BLaER1 treated with 17β-estradiol and CSF1 and Interleukin-3, amounts not matched to agents 10 nM and 100 nM (cell line): ENCODE results near the gene SYNE3.

ENCODE experiments used
- H3K27ac ChIP-seq, 11 experiments: shearing (Covaris generic); formaldehyde crosslinking; 2 replicates each; pipeline ENCODE4 v1.8.1; 2022
- H3K27me3 ChIP-seq, 11 experiments: shearing (Covaris generic); formaldehyde crosslinking; 2 replicates each; pipeline ENCODE4 v1.8.1; 2022
- H3K36me3 ChIP-seq, 11 experiments: shearing (Covaris generic); formaldehyde crosslinking; 2 replicates each; pipeline ENCODE4 v1.8.1; 2022
- H3K4me1 ChIP-seq, 10 experiments: shearing (Covaris generic); formaldehyde crosslinking; 2 replicates each; pipeline ENCODE4 v1.8.1; 2022
- H3K4me2 ChIP-seq, 11 experiments: shearing (Covaris generic); formaldehyde crosslinking; 2 replicates each; pipeline ENCODE4 v1.8.1; 2022
- H3K4me3 ChIP-seq, 10 experiments: shearing (Covaris generic); formaldehyde crosslinking; 2 replicates each; pipeline ENCODE4 v1.8.1; 2022
- H3K9ac ChIP-seq, 11 experiments: shearing (Covaris generic); formaldehyde crosslinking; 2 replicates each; pipeline ENCODE4 v1.8.1; 2022
- H3K9me3 ChIP-seq, 11 experiments: shearing (Covaris generic); formaldehyde crosslinking; replicated peaks in 1 of 11; 2 replicates each; pipeline ENCODE4 v1.8.1; 2022
- H4K20me1 ChIP-seq, 11 experiments: shearing (Covaris generic); formaldehyde crosslinking; 2 replicates each; pipeline ENCODE4 v1.8.1; 2022
- Cebpa-rat ChIP-seq, 11 experiments: shearing (Covaris generic); IDR thresholded peaks; 2 replicates each; pipeline ENCODE4 v1.8.1; 2022

Gene SYNE3

GRCh38 chr14:95536671-95537070, 20.2 kb upstream of the SYNE3 start:
- Histone ChIP-seq H3K9ac (peak overlapping the region; percentile 87 to 95 (median 92)), H3K4me1 (peaks cover 52 to 72% (median 56%) of the 10 kb centered on the region in 10 experiments), H3K4me3 (peak overlapping the region; percentile 78 to 98 (median 94)), H3K4me2 (peak overlapping the region; percentile 94 to 99 (median 99)), H3K36me3 (peaks cover 0 to 18% (median 0%) of the 10 kb centered on the region in 11 experiments; a peak in 3 of 22 replicates), H4K20me1 (peaks cover 0 to 74% (median 66%) of the 10 kb centered on the region in 11 experiments; a peak in 19 of 22 replicates), H3K27me3 (no peaks in the 10 kb centered on the region), H3K27ac (peak overlapping the region in 9 of 11 experiments; percentile 85 to 96 (median 88); a peak in 17 of 22 replicates), H3K9me3 (no peaks in the 10 kb centered on the region)
- TF ChIP-seq Cebpa-rat (IDR thresholded peaks at IDR 0.05) = no peak

GRCh38 chr14:95536036-95536593, 19.7 kb upstream of the SYNE3 start:
- H4K20me1 ChIP-seq = peaks cover 0 to 73% (median 62%) of the 10 kb centered on the region in 11 experiments; a peak in 19 of 22 replicates
- H3K36me3 ChIP-seq = peaks cover 0 to 22% (median 0%) of the 10 kb centered on the region in 11 experiments; a peak in 4 of 22 replicates
- H3K27me3 ChIP-seq = no peaks in the 10 kb centered on the region
- peak overlapping the region; percentile 55 to 96 (median 88); a peak in 21 of 22 replicates for H3K27ac ChIP-seq
- no peak for TF ChIP-seq Cebpa-rat (IDR thresholded peaks at IDR 0.05)
- peak overlapping the region; percentile 87 to 95 (median 92) for H3K9ac ChIP-seq
- H3K4me3 ChIP-seq = peak overlapping the region; percentile 78 to 98 (median 94)
- H3K4me2 ChIP-seq = peak overlapping the region; percentile 94 to 99 (median 99)
- H3K9me3 ChIP-seq = no peaks in the 10 kb centered on the region
- H3K4me1 ChIP-seq = peaks cover 54 to 72% (median 60%) of the 10 kb centered on the region in 10 experiments

DNA sequence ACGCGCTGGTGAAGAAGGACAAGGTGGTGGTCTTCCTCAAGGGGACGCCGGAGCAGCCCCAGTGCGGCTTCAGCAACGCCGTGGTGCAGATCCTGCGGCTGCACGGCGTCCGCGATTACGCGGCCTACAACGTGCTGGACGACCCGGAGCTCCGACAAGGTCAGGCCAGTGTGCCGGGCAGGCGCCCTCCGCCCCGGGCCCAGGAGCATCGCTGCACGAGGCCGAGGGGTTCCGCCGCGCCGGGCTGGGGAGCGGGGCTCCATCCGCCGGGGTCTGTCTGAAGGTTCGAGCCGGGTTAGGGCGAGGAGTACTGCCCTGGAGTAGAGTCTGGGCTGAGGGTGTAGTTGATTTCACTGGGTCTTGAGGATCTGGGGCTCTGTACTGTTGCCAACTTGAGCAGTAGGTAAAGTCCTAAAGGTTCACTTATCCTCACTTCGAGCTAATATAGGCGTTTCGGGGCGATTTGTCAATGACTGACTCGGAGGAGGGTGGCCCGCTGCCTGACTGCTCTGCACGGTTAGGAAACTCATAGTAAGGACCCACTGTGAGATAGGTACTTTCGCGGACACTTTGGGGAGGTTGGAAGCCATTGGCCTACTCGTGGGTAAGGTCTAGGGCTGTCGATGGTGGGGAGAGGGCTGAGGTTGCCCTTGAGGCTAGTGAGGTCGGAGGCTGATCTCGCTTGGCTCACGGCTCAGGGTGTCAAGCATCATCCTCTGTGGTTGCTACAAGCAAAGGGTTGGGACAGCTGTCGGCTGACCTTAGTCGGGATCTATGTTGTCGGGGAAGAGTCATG, 19.0 kb upstream of the SYNE3 start:
- Histone ChIP-seq H3K9ac (peak overlapping the region; percentile 87 to 95 (median 92)), H3K27me3 (no peaks in the 10 kb centered on the region), H3K4me1 (peaks cover 56 to 72% (median 66%) of the 10 kb centered on the region in 10 experiments), H3K27ac (peak overlapping the region; percentile 55 to 96 (median 88)), H3K36me3 (peaks cover 0 to 28% (median under 1%) of the 10 kb centered on the region in 11 experiments; a peak in 9 of 22 replicates), H3K4me2 (peak overlapping the region; percentile 94 to 99 (median 99)), H4K20me1 (peaks cover 0 to 75% (median 56%) of the 10 kb centered on the region in 11 experiments; a peak in 19 of 22 replicates), H3K9me3 (no peaks in the 10 kb centered on the region), H3K4me3 (peak overlapping the region; percentile 78 to 98 (median 94))
- no peak for TF ChIP-seq Cebpa-rat (IDR thresholded peaks at IDR 0.05)

GRCh38 chr14:95534299-95535225, 18.1 kb upstream of the SYNE3 start, which contains the start of gene GLRX5:
TSS of gene GLRX5 (plus strand) at chr14:95535050. CDS start at chr14:95535090, 40 bp downstream.
- H3K9me3 ChIP-seq = no peaks in the 10 kb centered on the region
- peaks cover 0 to 29% (median 7%) of the 10 kb centered on the region in 11 experiments; a peak in 11 of 22 replicates for H3K36me3 ChIP-seq
- peak within 1 kb of the TSS; percentile 87 to 95 (median 92) for H3K9ac ChIP-seq
- peak within 1 kb of the TSS; percentile 55 to 98 (median 94) for H3K27ac ChIP-seq
- H3K4me3 ChIP-seq = peak within 1 kb of the TSS; percentile 78 to 98 (median 94)
- H3K27me3 ChIP-seq = no peaks in the 10 kb centered on the region
- peak within 1 kb of the TSS; percentile 94 to 99 (median 99) for H3K4me2 ChIP-seq
- TF ChIP-seq Cebpa-rat (IDR thresholded peaks at IDR 0.05) = no peak
- peaks cover 0 to 70% (median 47%) of the 10 kb centered on the region in 11 experiments; a peak in 19 of 22 replicates for H4K20me1 ChIP-seq
- H3K4me1 ChIP-seq = peaks cover 56 to 80% (median 69%) of the 10 kb centered on the region in 10 experiments

GRCh38 chr14:95533822-95534221, 17.4 kb upstream of the SYNE3 start:
- H3K27me3 ChIP-seq = no peaks in the 10 kb centered on the region
- TF ChIP-seq Cebpa-rat (IDR thresholded peaks at IDR 0.05) = no peak
- peaks cover 56 to 78% (median 68%) of the 10 kb centered on the region in 10 experiments for H3K4me1 ChIP-seq
- peak overlapping the region; percentile 78 to 97 (median 92) for H3K4me3 ChIP-seq
- peak overlapping the region; percentile 52 to 98 (median 94); a peak in 21 of 22 replicates for H3K27ac ChIP-seq
- H3K9me3 ChIP-seq = no peaks in the 10 kb centered on the region
- peaks cover 0 to 63% (median 40%) of the 10 kb centered on the region in 11 experiments; a peak in 19 of 22 replicates for H4K20me1 ChIP-seq
- H3K4me2 ChIP-seq = peak overlapping the region; percentile 83 to 99 (median 96)
- H3K36me3 ChIP-seq = peaks cover 0 to 31% (median 9%) of the 10 kb centered on the region in 11 experiments; a peak in 12 of 22 replicates
- peak overlapping the region; percentile 83 to 95 (median 92) for H3K9ac ChIP-seq

DNA sequence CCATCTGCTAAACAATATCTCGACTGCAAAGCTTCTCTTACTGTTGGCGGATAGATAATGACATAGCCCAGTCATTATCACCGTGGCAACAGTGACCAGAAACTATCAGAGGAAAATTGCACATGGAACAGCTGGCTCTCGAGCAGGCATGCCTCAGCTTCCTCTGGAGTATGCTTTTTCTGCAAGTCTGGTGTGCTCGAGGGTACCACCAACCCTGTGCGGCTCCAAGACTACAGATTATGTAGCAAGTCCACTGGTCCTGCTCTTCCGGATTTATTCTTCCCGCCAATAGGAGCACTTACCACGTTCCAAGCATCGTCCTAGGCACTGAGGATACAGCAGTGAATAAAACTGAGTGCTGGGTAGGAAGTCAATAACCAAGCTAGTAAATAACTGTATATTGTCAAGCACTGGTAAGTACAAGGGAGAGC, 17.0 kb upstream of the SYNE3 start:
- H3K36me3 ChIP-seq = peaks cover 0 to 27% (median 9%) of the 10 kb centered on the region in 11 experiments; a peak in 12 of 22 replicates
- peaks cover 56 to 78% (median 67%) of the 10 kb centered on the region in 10 experiments for H3K4me1 ChIP-seq
- H3K9me3 ChIP-seq = no peaks in the 10 kb centered on the region
- H3K4me2 ChIP-seq = peak overlapping the region; percentile 83 to 99 (median 96)
- H3K4me3 ChIP-seq = peak overlapping the region; percentile 78 to 97 (median 92)
- peak overlapping the region; percentile 52 to 98 (median 94); a peak in 21 of 22 replicates for H3K27ac ChIP-seq
- no peaks in the 10 kb centered on the region for H3K27me3 ChIP-seq
- TF ChIP-seq Cebpa-rat (IDR thresholded peaks at IDR 0.05) = no peak
- peak overlapping the region; percentile 83 to 95 (median 92) for H3K9ac ChIP-seq
- peaks cover 0 to 59% (median 35%) of the 10 kb centered on the region in 11 experiments; a peak in 19 of 22 replicates for H4K20me1 ChIP-seq

- peak overlapping the region; percentile 83 to 99 (median 96) for H3K4me2 ChIP-seq
Observed at GRCh38 chr14:95531969-95532368, 15.5 kb upstream of the SYNE3 start.

More at GRCh38 chr14:95531969-95532368, 15.5 kb upstream of the SYNE3 start:
- Histone ChIP-seq H3K27ac (peak overlapping the region in 10 of 11 experiments; percentile 6 to 98 (median 94); a peak in 20 of 22 replicates), H3K9me3 (no peaks in the 10 kb centered on the region), H4K20me1 (peaks cover 0 to 46% (median 26%) of the 10 kb centered on the region in 11 experiments; a peak in 19 of 22 replicates), H3K9ac (peak overlapping the region; percentile 83 to 95 (median 92); a peak in 21 of 22 replicates), H3K4me1 (peaks cover 56 to 78% (median 64%) of the 10 kb centered on the region in 10 experiments), H3K4me3 (peak overlapping the region; percentile 78 to 97 (median 92); a peak in 19 of 20 replicates), H3K27me3 (no peaks in the 10 kb centered on the region), H3K36me3 (peaks cover 0 to 25% (median 9%) of the 10 kb centered on the region in 11 experiments; a peak in 12 of 22 replicates)
- no peak for TF ChIP-seq Cebpa-rat (IDR thresholded peaks at IDR 0.05)
